B cell (primary cell): ENCODE data around the gene ASXL2. TPM values are rescaled to one million over a fixed set of nuclear protein-coding genes. Genes with fewer than 3 reads are reported as not detected.

ENCODE experiments used
- ATAC-seq: fragments of 200-7000 bp; cut with Tn5 transposase; one replicate; pipeline ENCODE4 v1.10.0; 2021; ENCODE audit warnings: low read depth, mild to moderate bottlenecking, moderate number of reproducible peaks, moderate library complexity
- CTCF ChIA-PET: fragments of 350-600 bp; sonication (Branson Sonifier 250); formaldehyde crosslinking; loops from one replicate; lab custom pipeline; 2021; ENCODE audit warnings: antibody characterized with exemption, inconsistent platforms; lab: Charles Lee
- POLR2A ChIA-PET: fragments of 350-600 bp; sonication (Branson Sonifier 250); formaldehyde crosslinking; loops from one replicate; lab custom pipeline; 2021; ENCODE audit warnings: antibody characterized with exemption; lab: Charles Lee
- DNase-seq: peaks from one replicate; pipeline ENCODE4 v3.0.0; 2013
- H2AFZ ChIP-seq: 2 replicates; pipeline ENCODE4 v1.6.1; 2012; ENCODE audit warnings: mild to moderate bottlenecking, low read depth, low read length; ENCODE audit not compliant: insufficient read depth, poor library complexity, severe bottlenecking
- H3K27ac ChIP-seq, 2 donors: 1 replicate in 1 of 2; 2 replicates in 1 of 2; pipeline ENCODE4 v1.5.1; 2012 to 2013; ENCODE audit warnings: low read length in 2 of 2, mild to moderate bottlenecking in 2 of 2, moderate library complexity in 1 of 2
- H3K27me3 ChIP-seq, 4 experiments: fragments of 200-600 bp in 1 of 4; sonication (generic) in 1 of 4; replicated peaks in 1 of 4; 1 replicate in 2 of 4; 2 replicates in 2 of 4; pipeline versions ENCODE4 v1.6.1 to v1.7.0; 2013 to 2016; ENCODE audit warnings: low read length in 3 of 4, mild to moderate bottlenecking in 2 of 4, mixed read lengths in 1 of 4, moderate library complexity in 1 of 4; ENCODE audit not compliant: insufficient read depth in 4 of 4, control insufficient read depth in 3 of 4; ENCODE audit errors: control extremely low read depth in 1 of 4
- H3K36me3 ChIP-seq, 2 experiments: replicated peaks in 1 of 2; 1 replicate in 1 of 2; 2 replicates in 1 of 2; pipeline versions ENCODE4 v1.6.1 to v1.7.1; 2013; ENCODE audit warnings: low read length in 1 of 2; ENCODE audit not compliant: insufficient read depth in 2 of 2, control insufficient read depth in 1 of 2; ENCODE audit errors: control extremely low read depth in 1 of 2, extremely low read depth in 1 of 2
- H3K4me1 ChIP-seq, 2 donors: fragments of 200-600 bp in 1 of 2; sonication (generic) in 1 of 2; 1 replicate in 1 of 2; 2 replicates in 1 of 2; pipeline versions ENCODE4 v1.5.1 to v1.6.1; 2013 to 2017; ENCODE audit warnings: low read length in 2 of 2; ENCODE audit not compliant: control insufficient read depth in 2 of 2, insufficient read depth in 2 of 2
- H3K4me2 ChIP-seq: replicated peaks from 2 replicates; pipeline ENCODE3; 2012; ENCODE audit warnings: mild to moderate bottlenecking, low read depth, low read length; ENCODE audit not compliant: poor library complexity, severe bottlenecking
- H3K4me3 ChIP-seq, 5 experiments: fragments of 200-600 bp in 1 of 5; sonication (generic) in 1 of 5; 1 replicate in 3 of 5; 2 replicates in 2 of 5; pipeline versions ENCODE4 v1.5.1 to v1.7.0; 2011 to 2016; ENCODE audit warnings: low read length in 4 of 5, mild to moderate bottlenecking in 4 of 5, low read depth in 2 of 5, control low read depth in 1 of 5, moderate library complexity in 1 of 5; ENCODE audit not compliant: insufficient read depth in 1 of 5; ENCODE audit errors: control extremely low read depth in 1 of 5, extremely low read depth in 1 of 5
- H3K79me2 ChIP-seq: fragments of 200-600 bp; sonication (generic); one replicate; pipeline ENCODE4 v1.6.0; 2016; ENCODE audit warnings: low read length; ENCODE audit not compliant: control insufficient read depth, insufficient read depth
- H3K9ac ChIP-seq: fragments of 200-600 bp; sonication (generic); 2 replicates; pipeline ENCODE4 v1.6.1; 2017; ENCODE audit warnings: mild to moderate bottlenecking, low read length, moderate library complexity
- H3K9me3 ChIP-seq, 3 donors: one replicate each; pipeline versions ENCODE4 v1.6.1 to v1.7.1; 2013; ENCODE audit warnings: low read length in 2 of 3; ENCODE audit not compliant: control insufficient read depth in 2 of 3, insufficient read depth in 1 of 3; ENCODE audit errors: control extremely low read depth in 1 of 3
- H4K20me1 ChIP-seq: 2 replicates; pipeline ENCODE4 v1.6.0; 2012; ENCODE audit warnings: mild to moderate bottlenecking, low read length; ENCODE audit not compliant: insufficient read depth, control insufficient read depth, poor library complexity, severe bottlenecking
- H3K27ac Mint-ChIP-seq: one replicate; pipeline ENCODE4 v1.8.0; 2021; ENCODE audit warnings: mixed read lengths
- H3K27me3 Mint-ChIP-seq: one replicate; pipeline ENCODE4 v1.8.0; 2021; ENCODE audit warnings: mixed read lengths
- H3K4me1 Mint-ChIP-seq: one replicate; pipeline ENCODE4 v1.8.0; 2021; ENCODE audit warnings: mixed read lengths
- H3K4me3 Mint-ChIP-seq: one replicate; pipeline ENCODE4 v1.8.0; 2021; ENCODE audit warnings: mixed read lengths
- H3K9me3 Mint-ChIP-seq: one replicate; pipeline ENCODE4 v1.8.0; 2022; ENCODE audit warnings: mixed read lengths; ENCODE audit not compliant: insufficient read depth
- EZH2 ChIP-seq: IDR thresholded peaks from 2 replicates; pipeline ENCODE4 v1.6.1; 2012; ENCODE audit warnings: borderline replicate concordance, low read depth, mild to moderate bottlenecking, moderate library complexity, low read length; ENCODE audit not compliant: insufficient read depth, poor library complexity, severe bottlenecking
- WGBS: methylation state at CpG from one replicate; pipeline ENCODE4 v1.1.5; 2013; ENCODE audit warnings: missing lambda C conversion rate; ENCODE audit not compliant: insufficient coverage; 5-methylcytosine and 5-hydroxymethylcytosine counted together
- intact Hi-C: fragments of 100-400 bp; cut with micrococcal nuclease; formaldehyde crosslinking; loops from one replicate; pipeline ENCODE4 v1.10.0; 2022
- polyA plus RNA-seq: library from polyadenylated mRNA; depleted of rRNA; stranded (reverse); fragments of >200 nt; gene quantifications from 2 replicates; pipeline ENCODE4 v1.2.3, GENCODE V29; 2012
- total RNA-seq, 2 donors: library from RNA; stranded (reverse); fragments of 120-200 nt in 1 of 2; gene quantifications; 1 replicate in 1 of 2; 2 replicates in 1 of 2; pipeline versions ENCODE4 v1.2.3 to v1.2.4, GENCODE V29; 2013 to 2022
- TF ChIP-seq, protein P1 (sequence below): fragments of 200-600 bp; IDR thresholded peaks from one replicate; pipeline ENCODE4 v1.8.0; 2022; ENCODE audit warnings: antibody characterized with exemption, mild to moderate bottlenecking

ASXL2 gene
- total and polyA plus RNA-seq, 2 donors (not counting 1 experiment from before 2014, with no cell fraction given), result 7.6 to 55.0 TPM

DNA sequence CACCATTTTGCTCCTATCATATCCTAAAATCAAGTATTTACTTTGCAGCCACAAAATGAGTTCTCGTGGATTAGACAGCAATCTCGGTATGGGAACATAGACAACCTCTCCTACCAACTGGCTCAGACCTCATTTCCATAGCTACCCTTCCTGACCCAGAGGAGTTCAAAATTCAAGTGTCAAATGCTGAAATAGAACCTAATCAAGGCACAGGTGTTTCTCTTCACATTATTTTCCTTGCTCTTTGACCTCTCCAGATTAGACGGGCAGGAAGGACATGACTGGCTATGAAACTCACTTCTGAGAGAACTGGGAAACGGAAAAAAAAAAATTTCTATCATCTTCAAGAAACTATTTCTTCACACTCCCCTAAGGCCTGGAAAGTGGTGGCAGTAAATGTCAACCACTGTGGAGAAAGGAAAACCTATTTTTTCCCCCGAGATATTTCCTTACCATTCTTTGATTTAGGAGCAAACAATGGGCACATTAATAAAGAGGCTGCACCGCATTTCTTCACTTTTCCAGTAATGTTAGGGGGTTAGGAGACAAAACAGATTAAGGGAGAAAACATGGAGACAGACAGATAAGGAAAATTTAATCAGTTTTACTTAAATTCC is 141.3 kb downstream of the ASXL2 start:
- no peak overlapping the region for H3K4me2 ChIP-seq
- no peaks in the 10 kb centered on the region for H3K27me3 Mint-ChIP-seq
- H3K27ac Mint-ChIP-seq, result no peak overlapping the region
- peaks cover 0 to 10% of the 10 kb centered on the region in 2 experiments for H3K36me3 ChIP-seq
- intact Hi-C loops, result no loop called here
- H2AFZ ChIP-seq, result no peak overlapping the region
- no peak overlapping the region for H3K27ac ChIP-seq
- WGBS, result 97% methylated on average over 2 of the region's 6 CpGs
- no peak overlapping the region for H3K4me3 ChIP-seq
- peaks cover 3% of the 10 kb centered on the region for H3K4me1 Mint-ChIP-seq
- H3K4me3 Mint-ChIP-seq, result no peak overlapping the region
- DNase-seq (no peak), ATAC-seq (no peak)
- peaks cover under 1% of the 10 kb centered on the region in 2 donors for H3K4me1 ChIP-seq
- H3K9me3 ChIP-seq, result no peaks in the 10 kb centered on the region
- no peaks in the 10 kb centered on the region for H4K20me1 ChIP-seq
- H3K79me2 ChIP-seq, result no peaks in the 10 kb centered on the region
- H3K9me3 Mint-ChIP-seq, result no peaks in the 10 kb centered on the region
- TF ChIP-seq EZH2, result no peak
- TF ChIP-seq, protein P1, sequence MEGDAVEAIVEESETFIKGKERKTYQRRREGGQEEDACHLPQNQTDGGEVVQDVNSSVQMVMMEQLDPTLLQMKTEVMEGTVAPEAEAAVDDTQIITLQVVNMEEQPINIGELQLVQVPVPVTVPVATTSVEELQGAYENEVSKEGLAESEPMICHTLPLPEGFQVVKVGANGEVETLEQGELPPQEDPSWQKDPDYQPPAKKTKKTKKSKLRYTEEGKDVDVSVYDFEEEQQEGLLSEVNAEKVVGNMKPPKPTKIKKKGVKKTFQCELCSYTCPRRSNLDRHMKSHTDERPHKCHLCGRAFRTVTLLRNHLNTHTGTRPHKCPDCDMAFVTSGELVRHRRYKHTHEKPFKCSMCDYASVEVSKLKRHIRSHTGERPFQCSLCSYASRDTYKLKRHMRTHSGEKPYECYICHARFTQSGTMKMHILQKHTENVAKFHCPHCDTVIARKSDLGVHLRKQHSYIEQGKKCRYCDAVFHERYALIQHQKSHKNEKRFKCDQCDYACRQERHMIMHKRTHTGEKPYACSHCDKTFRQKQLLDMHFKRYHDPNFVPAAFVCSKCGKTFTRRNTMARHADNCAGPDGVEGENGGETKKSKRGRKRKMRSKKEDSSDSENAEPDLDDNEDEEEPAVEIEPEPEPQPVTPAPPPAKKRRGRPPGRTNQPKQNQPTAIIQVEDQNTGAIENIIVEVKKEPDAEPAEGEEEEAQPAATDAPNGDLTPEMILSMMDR, result no peak
- no peak overlapping the region for H3K9ac ChIP-seq
- ChIA-PET CTCF (no interaction called here), POLR2A (no interaction called here)
- H3K27me3 ChIP-seq, result no peaks in the 10 kb centered on the region

GRCh38 chr2:25735835-25736234 is 142.5 kb downstream of the ASXL2 start:
- Mint-ChIP-seq H3K27me3 (no peaks in the 10 kb centered on the region), H3K4me1 (no peaks in the 10 kb centered on the region), H3K4me3 (no peak overlapping the region), H3K27ac (peak overlapping the region; percentile 2), H3K9me3 (no peaks in the 10 kb centered on the region)
- ATAC-seq, result no peak
- no peak overlapping the region for H3K4me2 ChIP-seq
- TF ChIP-seq, protein P1, result no peak
- no peak for TF ChIP-seq EZH2
- no peaks in the 10 kb centered on the region for H3K79me2 ChIP-seq
- DNase-seq, result no peak
- H3K9me3 ChIP-seq, result no peaks in the 10 kb centered on the region
- no peaks in the 10 kb centered on the region for H3K27me3 ChIP-seq
- H4K20me1 ChIP-seq, result no peaks in the 10 kb centered on the region
- CTCF ChIA-PET, result no interaction called here
- no peak overlapping the region for H3K27ac ChIP-seq
- no CpG with 5 or more reads among the region's 1 CpG for WGBS
- intact Hi-C loops, result no loop called here
- POLR2A ChIA-PET, result no interaction called here
- H2AFZ ChIP-seq, result no peak overlapping the region
- H3K36me3 ChIP-seq, result peaks cover 0 to 5% of the 10 kb centered on the region in 2 experiments
- no peaks in the 10 kb centered on the region for H3K4me1 ChIP-seq
- no peak overlapping the region for H3K4me3 ChIP-seq
- no peak overlapping the region for H3K9ac ChIP-seq
